ENCODE data around the gene HMGXB3.

- TF ChIP-seq CTCF (IDR thresholded peaks at IDR 0.05; ENCODE audit: insufficient read depth, low read length, poor library complexity, severe bottlenecking) = no peak
- TF ChIP-seq EZH2phosphoT487 (conservative IDR thresholded peaks at IDR 0.05; ENCODE audit: low read length) = no peak
Measured at GRCh38 chr5:150056075-150056443, 55.5 kb downstream of the HMGXB3 start.
